NCI-H187 treated with DMSO at 0.1 percent for 48 hours (cell line): ENCODE data around the gene VAT1.
"Not testable (repeated sequence)": the region's sequence is repeated elsewhere in the genome, so short reads cannot be mapped to it uniquely, and the experiment has no call there.

Experiments used
- DNase-seq: peaks from one replicate; lab custom pipeline; 2025; lab: John Stamatoyannopoulos, UW

VAT1 gene

DNA sequence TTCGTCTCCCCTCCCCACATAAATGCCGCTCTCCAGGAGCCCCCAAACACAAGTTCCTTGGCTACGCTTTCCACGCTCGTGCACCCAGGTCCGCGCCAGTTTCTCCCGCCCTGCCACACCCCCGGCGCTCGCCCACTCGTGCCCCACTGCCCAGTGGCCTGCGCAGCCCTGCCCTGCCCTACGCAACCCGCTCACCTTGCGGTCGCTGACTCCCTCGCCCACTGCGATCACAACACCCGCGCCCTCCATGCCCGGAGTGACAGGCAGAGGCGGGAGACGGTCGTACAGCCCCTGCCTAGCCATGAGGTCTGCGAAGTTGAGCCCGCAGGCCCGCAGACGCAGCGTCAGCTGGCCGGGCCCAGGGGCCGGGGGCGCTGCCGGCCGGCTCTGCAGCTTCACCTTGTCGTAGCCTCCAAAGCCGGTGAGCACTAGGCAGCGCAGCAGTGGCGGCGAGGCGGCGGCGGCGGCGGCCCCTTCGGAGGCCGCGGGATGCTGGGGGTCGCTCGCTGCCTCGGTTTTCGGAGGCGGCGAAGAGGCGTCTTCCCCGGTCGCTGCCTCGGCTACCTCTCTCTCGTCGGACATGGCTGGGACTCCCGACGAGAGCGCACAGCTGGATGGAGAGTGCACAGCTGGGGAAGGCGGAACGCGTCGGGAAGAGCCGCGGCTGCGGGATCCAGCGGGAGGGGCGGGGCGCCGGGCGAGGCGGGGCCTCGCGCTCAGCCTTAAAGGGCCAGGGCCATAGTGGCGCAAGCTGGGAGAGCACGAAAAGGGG, at the start of gene VAT1:
Gene VAT1 (minus strand): TSS at position 645 of the 772 bp plus-strand sequence. CDS start 63 bp downstream, at position 582.
- DNase-seq, result no peak

DNA sequence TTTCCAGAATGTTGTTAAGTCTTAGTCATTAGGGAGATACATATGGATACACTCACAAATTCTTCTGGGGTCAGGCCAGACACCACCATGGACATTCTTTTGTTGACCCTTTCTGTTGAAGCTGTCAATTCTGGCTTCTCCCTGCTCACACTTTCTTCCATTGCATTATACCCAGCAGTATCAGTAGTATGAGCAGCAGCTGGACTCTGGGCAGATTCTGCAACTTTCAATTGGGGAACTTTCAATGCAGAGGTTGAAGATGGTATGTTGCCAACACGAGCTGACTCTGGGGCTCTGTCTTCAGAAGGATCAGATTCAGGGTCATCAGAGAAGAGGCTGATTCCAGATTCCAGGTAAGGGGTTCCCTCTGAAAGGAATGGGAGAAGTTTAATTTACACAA, 48.7 kb upstream of the VAT1 start:
- DNase-seq, result no peak

DNA sequence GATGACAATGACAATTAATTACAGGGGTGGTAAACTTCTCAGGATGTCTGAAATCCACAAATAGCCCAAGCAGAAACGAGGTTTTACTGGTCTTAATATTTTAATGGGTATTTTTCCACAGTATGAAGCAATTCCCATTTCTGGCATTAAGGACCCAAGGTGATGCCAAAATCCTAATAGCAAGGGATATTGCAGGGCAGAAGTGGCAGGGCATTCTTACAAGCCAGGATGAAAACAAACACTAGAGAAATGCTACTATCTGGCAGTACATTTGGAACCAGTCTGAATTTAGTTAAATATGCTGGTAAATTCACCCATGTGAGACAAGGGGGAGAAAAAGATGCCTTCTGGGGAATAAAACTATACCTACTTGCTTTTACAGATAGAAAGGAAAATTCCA, 48.1 kb upstream of the VAT1 start:
- DNase-seq, result no peak

DNA sequence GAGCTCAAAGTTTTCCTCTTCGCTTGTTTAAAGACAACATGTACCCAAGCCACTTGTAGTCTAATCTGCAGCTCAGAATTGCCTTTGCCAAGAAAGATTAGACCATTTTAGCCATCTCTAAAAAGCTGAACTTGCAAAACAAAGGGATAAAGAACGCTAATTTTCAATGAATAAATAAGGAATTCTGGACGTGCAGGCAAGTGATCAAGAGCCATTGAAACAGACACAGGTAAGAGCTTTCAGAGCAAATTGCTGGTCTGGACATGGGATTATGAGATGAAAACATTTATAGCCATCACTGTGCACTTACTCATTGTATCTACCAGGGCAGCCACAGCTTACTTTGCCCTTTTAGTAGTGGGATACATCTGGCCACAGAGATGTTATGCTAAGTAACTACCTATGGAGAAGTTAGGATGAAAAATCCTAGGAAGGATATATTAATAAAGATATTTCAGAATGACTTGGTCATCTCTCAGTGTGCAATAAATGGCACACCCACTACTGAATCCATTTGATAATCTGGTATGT, 47.2 kb upstream of the VAT1 start:
- DNase-seq, result no peak

DNA sequence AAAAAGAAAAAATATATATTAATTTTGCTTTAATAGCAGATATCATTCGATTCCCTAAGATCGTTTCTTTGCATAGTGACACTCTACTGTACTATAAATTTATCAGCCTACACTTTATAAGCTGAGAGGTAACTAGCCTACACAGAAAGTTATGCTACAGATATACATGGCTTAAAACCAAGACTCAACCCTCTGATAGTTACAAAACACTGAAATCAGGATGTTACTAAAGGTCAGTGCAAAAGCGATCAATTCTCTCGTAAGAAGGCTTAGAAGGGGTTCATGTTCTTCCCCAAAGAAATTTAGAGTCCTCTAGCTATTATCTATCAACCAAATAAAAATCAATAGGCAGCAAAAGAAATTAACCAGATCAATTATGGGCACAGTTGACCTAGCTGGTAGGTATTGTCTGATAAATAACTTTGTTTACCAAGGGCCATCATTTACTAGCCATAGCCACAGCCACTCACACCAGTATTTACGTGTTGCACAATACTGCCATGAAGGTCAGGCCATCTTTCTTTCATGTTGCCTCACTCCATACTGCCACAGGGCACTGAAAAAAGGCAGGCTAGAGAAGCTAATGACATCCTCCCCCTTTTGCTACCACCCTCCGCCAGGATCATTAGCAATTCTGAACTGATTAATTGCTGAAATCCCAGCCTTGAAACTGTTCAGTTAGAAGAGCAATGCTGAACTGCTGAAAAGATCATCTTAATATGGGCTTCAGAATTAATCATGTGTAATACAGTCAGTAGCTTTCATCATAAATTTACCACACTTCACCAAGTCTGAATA, 46.6 kb upstream of the VAT1 start:
- DNase-seq, result no peak

DNA sequence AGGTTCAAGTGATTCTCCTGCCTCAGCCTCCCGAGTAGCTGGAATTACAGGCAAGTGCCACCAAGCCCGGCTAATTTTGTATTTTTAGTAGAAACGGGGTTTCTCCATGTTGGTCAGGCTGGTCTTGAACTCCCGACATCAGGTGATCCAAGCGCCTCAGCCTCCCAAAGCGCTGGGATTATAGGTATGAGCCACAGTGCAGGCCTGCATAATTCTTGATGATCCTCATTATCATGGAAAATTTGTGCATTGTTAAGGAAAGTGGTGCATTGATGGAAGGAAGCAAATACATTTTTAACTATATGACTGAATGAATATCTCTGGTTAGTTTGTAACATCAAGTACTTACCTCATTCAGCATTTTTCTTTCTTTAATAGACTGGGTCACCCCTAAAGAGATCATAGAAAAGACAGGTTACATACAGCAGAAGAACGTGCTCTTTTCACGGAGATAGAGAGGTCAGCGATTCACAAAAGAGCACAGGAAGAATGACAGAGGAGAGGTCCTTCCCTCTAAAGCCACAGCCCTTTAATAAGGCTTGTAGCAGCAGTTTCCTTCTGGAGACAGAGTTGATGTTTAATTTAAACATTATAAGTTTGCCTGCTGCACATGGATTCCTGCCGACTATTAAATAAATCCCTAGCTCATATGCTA, 40.9 kb upstream of the VAT1 start:
- no peak for DNase-seq

DNA sequence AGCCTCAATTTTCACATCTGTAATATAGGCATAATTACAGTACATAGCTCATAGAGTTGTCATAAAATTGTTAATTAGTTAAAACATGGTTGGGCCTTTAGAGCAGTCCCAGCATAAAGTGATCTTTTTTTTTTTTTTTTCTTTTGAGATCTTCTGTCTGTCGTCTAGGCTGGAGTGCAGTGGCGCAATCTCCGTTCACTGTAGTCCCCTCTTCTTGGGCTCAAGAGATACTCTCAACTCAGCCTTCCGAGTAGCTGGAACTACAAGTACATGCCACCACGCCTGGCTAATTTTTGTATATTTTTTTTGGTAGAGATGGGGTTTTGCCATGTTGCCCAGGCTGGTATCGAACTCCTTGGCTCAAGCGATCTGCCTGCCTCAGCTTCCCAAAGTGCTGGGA, 33.9 kb upstream of the VAT1 start:
- DNase-seq, result no peak

DNA sequence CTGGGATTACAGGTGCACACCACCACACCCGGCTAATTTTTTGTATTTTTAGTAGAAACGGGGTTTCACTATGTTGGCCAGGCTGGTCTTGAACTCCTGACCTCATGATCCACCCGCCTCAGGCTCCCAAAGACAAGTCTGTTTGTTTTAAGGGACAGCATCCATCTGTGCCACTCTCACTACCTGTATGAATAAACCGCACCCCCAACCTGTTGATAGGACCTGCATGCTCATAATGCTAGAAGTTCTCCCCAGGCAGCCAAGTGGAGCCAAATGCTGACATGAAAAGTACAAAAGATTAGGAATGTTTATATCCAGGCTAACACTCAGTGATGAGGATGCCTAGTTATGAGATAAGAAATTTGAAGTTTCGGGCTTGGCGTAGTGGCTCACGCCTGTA, 30.8 kb upstream of the VAT1 start:
- not testable (repeated sequence) for DNase-seq

DNA sequence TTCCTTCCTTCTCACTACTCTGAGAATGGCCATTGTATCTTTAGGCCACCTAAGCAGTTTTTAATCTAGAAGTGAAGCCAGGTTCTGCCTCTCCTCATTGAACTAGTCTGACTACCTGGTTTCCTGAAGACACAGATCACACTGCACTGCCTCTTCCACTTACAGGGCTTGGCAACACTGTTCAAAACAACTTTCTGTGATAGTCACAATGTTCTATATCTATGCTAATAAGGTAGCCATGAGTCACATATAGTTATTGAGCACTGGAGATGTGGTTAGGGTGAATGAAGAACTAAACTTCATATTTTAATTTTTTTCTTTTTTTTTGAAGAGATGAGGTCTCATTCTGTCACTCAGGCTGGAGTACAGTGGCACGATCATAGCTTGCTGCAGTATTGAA, 29.8 kb upstream of the VAT1 start:
- DNase-seq, result no peak

DNA sequence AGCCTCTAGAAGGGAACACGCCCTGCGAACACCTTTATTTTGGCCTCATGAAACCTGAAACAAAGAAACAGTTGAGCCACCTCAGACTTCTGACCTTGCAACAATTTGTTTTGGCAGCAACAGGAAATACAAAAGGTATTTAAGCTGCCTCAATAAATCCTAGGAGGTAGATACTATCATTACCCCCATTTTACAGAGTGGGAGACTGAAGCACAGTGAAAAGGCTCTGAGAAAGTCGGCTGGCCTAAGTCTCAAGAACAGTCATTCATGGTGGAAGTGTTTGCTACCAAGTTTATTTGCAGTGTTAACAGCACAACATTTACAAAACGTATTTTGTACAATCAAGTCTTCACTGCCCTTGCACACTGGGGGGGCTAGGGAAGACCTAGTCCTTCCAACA, 21.8 kb upstream of the VAT1 start:
- DNase-seq, result no peak

DNA sequence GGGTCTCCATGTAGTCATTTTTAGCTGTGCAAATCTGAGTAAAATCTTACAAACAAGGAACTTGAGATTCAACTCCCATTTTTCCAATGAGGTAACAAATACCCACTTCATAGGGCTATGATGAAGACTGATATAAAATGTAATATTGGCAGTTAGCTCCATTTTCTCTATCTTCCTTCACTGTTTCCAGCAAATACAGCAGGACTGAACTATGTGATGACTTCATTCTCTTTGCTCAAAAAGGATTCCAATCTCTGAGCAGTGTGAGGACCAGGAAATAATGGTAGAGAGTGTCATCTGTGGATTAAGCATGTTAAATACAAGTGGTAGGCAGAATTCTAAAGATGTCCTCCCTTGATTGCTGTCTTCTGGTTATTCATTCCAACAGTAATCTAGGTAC, 21.1 kb upstream of the VAT1 start:
- no peak for DNase-seq

DNA sequence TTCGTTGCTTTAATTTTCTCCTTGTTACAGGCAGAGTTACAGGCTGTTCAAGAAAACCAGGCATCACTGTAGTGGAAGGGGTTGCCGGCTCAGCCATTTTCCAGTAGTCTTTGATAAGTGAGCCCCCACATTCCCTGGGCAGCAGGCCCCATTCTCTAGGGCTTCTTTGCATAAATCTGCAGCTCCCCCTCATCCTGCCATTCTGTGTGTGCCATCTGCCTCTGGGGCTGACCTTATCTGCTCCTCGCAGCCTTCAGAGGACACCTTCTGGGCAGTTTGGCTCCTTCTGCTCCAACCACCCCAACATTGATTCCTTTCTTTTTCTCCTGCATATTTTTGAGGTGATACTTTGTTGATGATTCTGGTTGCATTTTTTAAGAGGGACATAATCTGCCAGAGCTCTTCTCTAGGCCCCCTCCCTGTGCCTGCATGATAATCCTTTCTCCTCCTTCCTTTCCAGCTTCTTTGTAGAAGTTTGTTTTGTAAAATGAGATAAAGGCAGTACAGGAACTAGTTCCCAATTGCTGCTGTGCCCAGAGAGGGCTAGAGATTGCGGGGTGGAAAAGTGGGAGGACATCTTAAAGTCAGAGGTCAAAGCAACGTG, 19.9 kb upstream of the VAT1 start:
- no peak for DNase-seq

DNA sequence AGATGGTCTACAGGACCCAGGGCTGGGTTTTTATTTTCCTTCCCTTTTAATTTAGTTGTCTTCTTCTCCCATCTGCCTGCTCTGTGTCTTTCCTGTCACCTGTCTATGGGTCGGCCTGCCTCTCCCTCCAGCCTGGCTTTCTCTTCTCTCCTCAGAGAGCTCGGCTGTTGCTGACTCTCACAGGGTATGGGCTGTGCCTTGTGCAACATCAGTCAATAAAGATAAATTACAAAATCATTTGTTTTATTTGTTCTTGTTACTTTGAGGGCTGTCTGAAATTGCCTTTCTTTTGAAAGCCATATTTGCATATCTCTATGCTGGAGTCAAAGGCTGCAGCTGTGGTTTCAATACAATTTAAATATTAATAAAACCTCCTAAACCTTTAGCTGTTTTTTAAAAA, 18.5 kb upstream of the VAT1 start:
- no peak for DNase-seq

DNA sequence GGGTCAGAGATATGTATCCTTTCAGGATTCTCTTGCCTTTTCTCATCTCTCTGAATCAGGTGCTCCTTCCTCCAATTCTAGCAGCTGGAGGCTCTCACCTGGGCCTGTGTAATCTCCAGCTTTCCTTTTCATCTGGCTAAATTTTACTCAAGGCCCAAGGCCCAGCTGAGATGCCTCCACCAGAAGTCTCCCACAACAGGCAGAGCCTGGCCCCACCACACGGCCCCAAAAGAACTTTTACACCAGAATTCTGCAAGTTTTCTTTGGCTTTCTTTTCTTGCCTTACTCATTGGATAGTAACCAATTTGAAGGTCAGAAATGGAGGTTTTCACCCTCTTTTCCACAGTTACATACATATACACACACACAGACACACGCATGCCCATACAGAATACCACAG, 17.5 kb upstream of the VAT1 start:
- no peak for DNase-seq

DNA sequence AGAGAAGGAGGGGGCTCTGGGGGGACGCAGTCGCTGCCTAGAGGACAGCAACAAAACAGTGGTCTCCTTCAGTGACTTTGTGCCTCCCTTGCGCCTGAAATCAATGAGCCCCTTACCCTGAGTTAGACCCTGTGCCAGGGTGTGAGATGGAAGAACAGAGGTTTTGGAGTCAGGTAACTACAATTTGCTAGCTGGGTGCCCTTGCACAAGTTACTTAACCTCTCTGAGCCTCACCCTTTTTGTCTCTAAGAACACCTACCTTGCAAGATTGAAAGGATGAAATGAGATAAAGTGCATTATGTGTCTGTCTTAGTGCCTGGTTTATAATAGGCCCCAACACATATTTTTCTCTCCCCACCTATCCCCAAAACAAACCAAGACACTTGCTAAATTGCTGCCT, 12.7 kb upstream of the VAT1 start:
- no peak for DNase-seq

DNA sequence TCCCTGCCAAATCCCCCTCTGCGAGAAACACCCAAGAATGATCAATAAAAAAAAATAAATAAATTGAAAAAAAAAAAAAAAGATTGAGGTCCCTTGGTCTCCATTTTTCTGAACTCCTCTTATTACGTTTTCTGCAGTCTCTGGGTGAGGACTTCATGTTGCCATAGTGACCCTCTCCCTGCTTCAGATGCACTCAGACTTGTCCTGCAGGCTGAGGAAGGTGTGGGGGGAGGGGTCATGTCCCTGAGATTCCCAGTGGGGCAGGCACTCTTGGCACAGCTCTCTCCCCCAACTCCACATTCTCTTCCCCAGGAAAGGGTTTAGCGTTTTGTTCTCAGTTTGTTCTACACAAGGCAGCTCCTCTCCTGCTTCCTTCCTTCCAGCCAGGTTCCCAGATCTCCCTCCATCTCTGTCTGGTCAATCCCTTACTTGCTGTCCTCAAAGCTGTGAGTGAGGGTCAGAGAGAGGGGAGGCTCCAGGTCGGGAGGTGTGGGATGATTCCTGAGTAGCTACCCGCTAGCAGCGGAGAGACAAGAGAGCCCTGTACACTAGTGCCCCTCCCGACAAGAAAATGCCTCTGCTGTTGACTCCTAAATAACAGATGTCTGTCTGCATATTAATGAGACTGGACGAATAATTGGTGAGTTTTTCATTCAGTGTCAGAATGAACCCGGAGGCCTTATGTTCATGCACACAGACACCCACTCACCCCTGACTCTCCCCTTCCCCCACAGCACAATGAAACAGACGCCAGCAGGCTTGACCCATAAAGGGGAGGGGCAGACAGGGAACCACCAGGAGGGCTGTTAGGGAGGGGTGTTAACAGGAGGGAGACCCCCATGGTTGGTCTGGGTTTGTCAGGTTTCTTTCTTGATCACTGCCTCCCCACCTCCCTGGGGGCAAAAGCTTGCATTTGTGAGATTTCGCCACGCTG, 12.0 kb upstream of the VAT1 start:
- DNase-seq, result no peak

DNA sequence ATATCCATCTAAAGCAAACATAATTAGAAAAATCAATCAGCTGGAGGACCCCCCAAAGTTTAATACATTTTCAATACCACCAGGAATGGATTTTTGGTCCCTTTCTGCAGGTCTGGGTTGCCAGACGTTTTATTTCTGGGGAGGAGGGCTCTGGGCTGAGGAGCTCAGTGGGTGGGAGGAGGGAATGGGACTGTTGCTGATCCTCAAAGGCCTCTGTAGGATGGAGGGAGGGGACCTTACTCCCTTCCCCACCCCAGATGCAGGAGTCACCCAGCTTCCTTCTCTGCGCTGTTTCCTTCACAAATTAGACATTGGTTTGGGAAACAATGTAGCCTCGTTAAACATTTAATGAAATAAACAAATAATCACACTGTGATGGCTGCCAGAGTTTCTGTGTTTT, 9.5 kb upstream of the VAT1 start:
- no peak for DNase-seq

DNA sequence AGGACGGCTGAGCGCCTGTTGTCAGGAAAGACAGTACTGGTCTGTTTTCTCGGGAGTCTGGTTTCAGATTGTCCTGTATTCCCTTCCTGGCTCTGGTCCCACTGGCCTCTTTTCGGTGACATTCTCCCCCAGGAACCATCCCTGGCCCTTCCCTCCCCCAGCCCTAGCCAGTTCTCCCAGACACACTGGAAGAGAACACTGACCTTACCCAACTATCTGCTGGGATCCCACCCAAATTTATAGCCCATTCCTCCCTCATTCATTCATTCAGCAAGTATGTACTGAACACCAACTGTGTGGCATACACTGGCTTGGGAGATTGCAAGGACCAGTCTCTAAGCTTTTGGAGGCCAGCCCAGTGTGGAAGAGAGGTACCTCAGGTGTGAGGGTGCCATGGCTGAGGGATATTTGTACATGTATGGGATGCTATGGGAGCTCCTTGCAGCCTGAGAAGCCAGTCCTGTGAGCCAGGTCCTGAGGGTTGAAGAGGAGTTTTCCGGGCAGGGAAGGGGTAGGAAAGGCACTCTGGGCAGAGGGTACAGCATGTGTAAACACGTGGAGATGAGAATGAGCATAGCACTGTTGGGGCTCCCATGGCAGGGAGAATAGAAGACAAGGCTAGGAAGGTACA, 8.1 kb upstream of the VAT1 start:
- no peak for DNase-seq

DNA sequence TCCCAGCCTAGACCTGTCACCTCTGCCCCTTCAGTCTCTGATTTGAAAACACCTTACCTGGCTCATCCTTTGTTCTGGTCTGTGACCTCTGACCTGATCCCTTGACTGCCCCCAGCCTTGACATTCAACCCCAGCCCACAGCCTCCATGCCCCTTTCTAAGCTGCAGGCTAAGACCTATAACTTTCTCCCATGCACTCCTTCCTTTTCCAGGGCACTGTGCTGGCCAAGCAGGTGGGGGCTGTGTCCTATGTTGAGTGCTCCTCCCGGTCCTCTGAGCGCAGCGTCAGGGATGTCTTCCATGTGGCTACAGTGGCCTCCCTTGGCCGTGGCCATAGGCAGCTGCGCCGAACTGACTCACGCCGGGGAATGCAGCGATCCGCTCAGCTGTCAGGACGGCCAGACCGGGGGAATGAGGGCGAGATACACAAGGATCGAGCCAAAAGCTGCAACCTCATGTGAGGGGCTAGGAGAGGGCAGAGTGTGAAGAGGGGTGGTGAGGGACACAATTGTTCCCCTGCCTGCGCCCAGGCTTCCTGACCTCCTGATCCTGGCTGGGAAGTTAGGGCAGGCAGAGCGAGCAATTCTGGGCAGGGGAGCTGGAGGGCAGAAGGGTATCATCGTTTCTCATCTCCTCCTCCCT, 6.2 kb upstream of the VAT1 start:
- DNase-seq, result no peak
